ENCODE data around the gene SH2D3A. TPM values are rescaled to one million over a fixed set of nuclear protein-coding genes. Genes with fewer than 3 reads are reported as not detected.
"Not testable (repeated sequence)": the region's sequence is repeated elsewhere in the genome, so short reads cannot be mapped to it uniquely, and the experiment has no call there.

SH2D3A gene
- total and polyA plus RNA-seq, 4 donors = 0.20 to 1.7 (median 0.89) TPM

DNA sequence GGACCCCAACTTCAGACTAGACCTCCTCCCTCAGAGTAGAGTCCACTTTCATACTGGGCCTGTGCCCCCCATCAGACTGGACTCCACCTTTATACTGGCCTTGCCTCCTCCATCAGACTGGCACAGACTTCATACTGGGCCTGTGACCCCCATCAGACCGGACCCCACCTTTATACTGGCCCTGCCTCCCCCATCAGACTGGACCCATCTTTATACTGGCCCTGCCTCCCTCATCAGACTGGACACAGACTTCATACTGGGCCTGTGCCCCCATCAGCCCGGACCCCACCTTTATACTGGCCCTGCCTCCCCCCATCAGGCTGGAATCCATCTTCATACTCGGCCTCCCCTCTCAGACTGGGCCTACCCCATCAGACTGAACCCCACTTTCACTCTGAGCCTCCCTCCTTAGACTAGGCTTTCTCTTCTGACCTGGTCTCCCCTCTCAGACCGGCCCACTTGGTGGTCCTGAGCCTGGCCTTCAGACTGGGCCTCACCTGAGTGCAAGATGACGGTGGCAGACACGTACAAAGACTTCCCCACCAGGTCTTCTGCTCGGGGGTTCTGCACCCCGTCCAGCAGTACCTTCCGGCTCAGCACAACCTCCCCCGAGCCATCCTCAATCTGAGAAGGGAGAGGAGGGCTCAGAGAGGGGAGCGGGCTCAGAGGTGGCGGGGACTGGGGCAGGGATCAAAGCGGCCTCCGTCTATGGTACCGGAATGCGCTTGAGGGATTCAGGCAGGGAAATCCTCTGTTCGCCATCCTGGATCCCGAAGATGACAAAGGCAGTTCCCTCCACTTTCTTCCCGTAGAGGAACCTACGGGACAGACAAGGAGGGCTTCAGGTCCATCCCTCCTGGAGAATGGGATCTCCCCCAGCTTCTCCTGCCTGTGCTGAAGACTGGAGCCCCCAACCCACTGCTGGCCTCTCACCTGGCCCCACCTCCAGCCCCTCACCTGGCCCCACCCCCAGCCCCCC, 54.3 kb downstream of the SH2D3A start:
- DNase-seq (ENCODE audit: low read depth in 4 of 6, low spot score in 6 of 6) = no peak
- no peaks in the 10 kb centered on the region for H3K4me1 ChIP-seq (ENCODE audit: control insufficient read depth, insufficient read depth, low read length)
- H3K9me3 ChIP-seq (ENCODE audit: control insufficient read depth, insufficient read depth, low read length) = no peaks in the 10 kb centered on the region
- H3K4me3 ChIP-seq (ENCODE audit: low read depth, low read length) = no peak overlapping the region
- H3K27me3 ChIP-seq (ENCODE audit: control insufficient read depth, insufficient read depth, low read length) = peaks cover 22% of the 10 kb centered on the region
- WGBS (ENCODE audit: insufficient coverage) = 92% methylated on average over 20 of the region's 20 CpGs
- H3K36me3 ChIP-seq (ENCODE audit: control insufficient read depth, insufficient read depth, low read length) = peaks cover 2% of the 10 kb centered on the region
- H3K27ac ChIP-seq (ENCODE audit: low read depth, low read length) = no peak overlapping the region

GRCh38 chr19:6712231-6712630, 55.0 kb downstream of the SH2D3A start:
- Histone ChIP-seq H3K9me3 (ENCODE audit: control insufficient read depth, insufficient read depth, low read length) (no peaks in the 10 kb centered on the region), H3K36me3 (ENCODE audit: control insufficient read depth, insufficient read depth, low read length) (peaks cover 2% of the 10 kb centered on the region), H3K27me3 (ENCODE audit: control insufficient read depth, insufficient read depth, low read length) (peaks cover 22% of the 10 kb centered on the region), H3K4me1 (ENCODE audit: control insufficient read depth, insufficient read depth, low read length) (no peaks in the 10 kb centered on the region), H3K27ac (ENCODE audit: low read depth, low read length) (no peak overlapping the region), H3K4me3 (ENCODE audit: low read depth, low read length) (no peak overlapping the region)
- WGBS (ENCODE audit: insufficient coverage) = 84% methylated on average over 15 of the region's 16 CpGs
- no peak for DNase-seq (ENCODE audit: low read depth in 4 of 6, low spot score in 6 of 6)

- Histone ChIP-seq H3K9me3 (ENCODE audit: control insufficient read depth, insufficient read depth, low read length) (no peaks in the 10 kb centered on the region), H3K36me3 (ENCODE audit: control insufficient read depth, insufficient read depth, low read length) (peaks cover 2% of the 10 kb centered on the region), H3K27me3 (ENCODE audit: control insufficient read depth, insufficient read depth, low read length) (peaks cover 22% of the 10 kb centered on the region), H3K4me1 (ENCODE audit: control insufficient read depth, insufficient read depth, low read length) (no peaks in the 10 kb centered on the region), H3K27ac (ENCODE audit: low read depth, low read length) (no peak overlapping the region), H3K4me3 (ENCODE audit: low read depth, low read length) (no peak overlapping the region)
- WGBS (ENCODE audit: insufficient coverage) = 57% methylated on average over 9 of the region's 10 CpGs
- DNase-seq (ENCODE audit: low read depth in 4 of 6, low spot score in 6 of 6) = no peak
These were observed 55.6 kb downstream of the SH2D3A start for GRCh38 chr19:6711605-6712004.

GRCh38 chr19:6711078-6711361, 56.2 kb downstream of the SH2D3A start:
- 79% methylated on average over 9 of the region's 9 CpGs for WGBS (ENCODE audit: insufficient coverage)
- Histone ChIP-seq H3K4me1 (ENCODE audit: control insufficient read depth, insufficient read depth, low read length) (no peaks in the 10 kb centered on the region), H3K36me3 (ENCODE audit: control insufficient read depth, insufficient read depth, low read length) (peaks cover 2% of the 10 kb centered on the region), H3K27me3 (ENCODE audit: control insufficient read depth, insufficient read depth, low read length) (peaks cover 22% of the 10 kb centered on the region), H3K9me3 (ENCODE audit: control insufficient read depth, insufficient read depth, low read length) (no peaks in the 10 kb centered on the region), H3K4me3 (ENCODE audit: low read depth, low read length) (no peak overlapping the region), H3K27ac (ENCODE audit: low read depth, low read length) (no peak overlapping the region)
- DNase-seq (ENCODE audit: low read depth in 4 of 6, low spot score in 6 of 6) = no peak

GRCh38 chr19:6710273-6711077, 56.8 kb downstream of the SH2D3A start:
- WGBS (ENCODE audit: insufficient coverage) = 40% methylated on average over 30 of the region's 30 CpGs
- peaks cover 2% of the 10 kb centered on the region for H3K36me3 ChIP-seq (ENCODE audit: control insufficient read depth, insufficient read depth, low read length)
- H3K4me3 ChIP-seq (ENCODE audit: low read depth, low read length) = no peak overlapping the region
- H3K27ac ChIP-seq (ENCODE audit: low read depth, low read length) = no peak overlapping the region
- DNase-seq (ENCODE audit: low read depth in 4 of 6, low spot score in 6 of 6) = no peak
- no peaks in the 10 kb centered on the region for H3K4me1 ChIP-seq (ENCODE audit: control insufficient read depth, insufficient read depth, low read length)
- peaks cover 22% of the 10 kb centered on the region for H3K27me3 ChIP-seq (ENCODE audit: control insufficient read depth, insufficient read depth, low read length)
- H3K9me3 ChIP-seq (ENCODE audit: control insufficient read depth, insufficient read depth, low read length) = no peaks in the 10 kb centered on the region

- Histone ChIP-seq H3K9me3 (ENCODE audit: control insufficient read depth, insufficient read depth, low read length) (no peaks in the 10 kb centered on the region), H3K27me3 (ENCODE audit: control insufficient read depth, insufficient read depth, low read length) (peaks cover 22% of the 10 kb centered on the region), H3K4me1 (ENCODE audit: control insufficient read depth, insufficient read depth, low read length) (no peaks in the 10 kb centered on the region), H3K36me3 (ENCODE audit: control insufficient read depth, insufficient read depth, low read length) (peaks cover 2% of the 10 kb centered on the region), H3K4me3 (ENCODE audit: low read depth, low read length) (no peak overlapping the region), H3K27ac (ENCODE audit: low read depth, low read length) (no peak overlapping the region)
- DNase-seq (ENCODE audit: low read depth in 4 of 6, low spot score in 6 of 6) = no peak
- WGBS (ENCODE audit: insufficient coverage) = 33% methylated on average over 11 of the region's 14 CpGs
These were observed 57.7 kb downstream of the SH2D3A start for GRCh38 chr19:6709549-6709948.

DNA sequence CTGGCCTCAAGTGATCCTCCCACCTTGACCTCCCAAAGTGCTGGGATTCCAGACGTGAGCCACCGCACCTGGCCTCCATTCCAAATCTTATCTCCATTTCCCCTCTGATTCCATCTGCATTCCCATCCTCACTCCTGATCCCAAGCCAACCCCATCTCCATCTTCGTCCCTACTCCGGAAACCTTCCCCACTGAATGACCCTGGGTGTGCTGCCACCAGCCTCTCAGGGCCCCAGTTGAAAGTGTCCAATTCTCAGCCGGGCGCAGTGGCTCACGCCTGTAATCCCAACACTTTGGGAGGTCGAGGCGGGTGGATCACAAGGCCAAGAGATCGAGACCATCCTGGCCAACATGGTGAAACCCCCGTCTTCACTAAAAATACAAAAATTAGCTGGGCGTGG, 58.3 kb downstream of the SH2D3A start:
- not testable (repeated sequence) for DNase-seq (ENCODE audit: low read depth in 4 of 6, low spot score in 6 of 6); H3K4me1 ChIP-seq (ENCODE audit: control insufficient read depth, insufficient read depth, low read length); H3K27ac ChIP-seq (ENCODE audit: low read depth, low read length); H3K9me3 ChIP-seq (ENCODE audit: control insufficient read depth, insufficient read depth, low read length); H3K36me3 ChIP-seq (ENCODE audit: control insufficient read depth, insufficient read depth, low read length); H3K4me3 ChIP-seq (ENCODE audit: low read depth, low read length)
- peaks cover 22% of the 10 kb centered on the region for H3K27me3 ChIP-seq (ENCODE audit: control insufficient read depth, insufficient read depth, low read length)
- 87% methylated on average over 8 of the region's 12 CpGs for WGBS (ENCODE audit: insufficient coverage)

GRCh38 chr19:6708346-6708745, 58.9 kb downstream of the SH2D3A start:
- DNase-seq (ENCODE audit: low read depth in 4 of 6, low spot score in 6 of 6) = no peak
- Histone ChIP-seq H3K27me3 (ENCODE audit: control insufficient read depth, insufficient read depth, low read length) (peaks cover 22% of the 10 kb centered on the region), H3K9me3 (ENCODE audit: control insufficient read depth, insufficient read depth, low read length) (no peaks in the 10 kb centered on the region), H3K4me1 (ENCODE audit: control insufficient read depth, insufficient read depth, low read length) (no peaks in the 10 kb centered on the region), H3K4me3 (ENCODE audit: low read depth, low read length) (no peak overlapping the region), H3K36me3 (ENCODE audit: control insufficient read depth, insufficient read depth, low read length) (peaks cover 2% of the 10 kb centered on the region), H3K27ac (ENCODE audit: low read depth, low read length) (no peak overlapping the region)
- WGBS (ENCODE audit: insufficient coverage) = 80% methylated on average over 3 of the region's 3 CpGs

GRCh38 chr19:6707658-6708018, 59.6 kb downstream of the SH2D3A start:
- Histone ChIP-seq H3K36me3 (ENCODE audit: control insufficient read depth, insufficient read depth, low read length) (peaks cover 2% of the 10 kb centered on the region), H3K27me3 (ENCODE audit: control insufficient read depth, insufficient read depth, low read length) (peaks cover 22% of the 10 kb centered on the region)

More at GRCh38 chr19:6707658-6708018, 59.6 kb downstream of the SH2D3A start:
- no peak for DNase-seq (ENCODE audit: low read depth in 4 of 6, low spot score in 6 of 6)
- Histone ChIP-seq H3K4me1 (ENCODE audit: control insufficient read depth, insufficient read depth, low read length) (no peaks in the 10 kb centered on the region), H3K27ac (ENCODE audit: low read depth, low read length) (no peak overlapping the region), H3K9me3 (ENCODE audit: control insufficient read depth, insufficient read depth, low read length) (no peaks in the 10 kb centered on the region), H3K4me3 (ENCODE audit: low read depth, low read length) (no peak overlapping the region)
- WGBS (ENCODE audit: insufficient coverage) = 74% methylated on average over 16 of the region's 16 CpGs

All from spinal cord (tissue), 10 donors.